BLaER1 treated with 17β-estradiol and CSF1 and Interleukin-3, amounts not matched to agents 10 nM and 100 nM (cell line): ENCODE measurements around the gene NRAP.

Experiments
- H3K27ac ChIP-seq, 11 experiments: shearing (Covaris generic); formaldehyde crosslinking; 2 replicates each; pipeline ENCODE4 v1.8.1; 2022
- H3K27me3 ChIP-seq, 11 experiments: shearing (Covaris generic); formaldehyde crosslinking; 2 replicates each; pipeline ENCODE4 v1.8.1; 2022
- H3K36me3 ChIP-seq, 11 experiments: shearing (Covaris generic); formaldehyde crosslinking; 2 replicates each; pipeline ENCODE4 v1.8.1; 2022
- H3K4me1 ChIP-seq, 10 experiments: shearing (Covaris generic); formaldehyde crosslinking; 2 replicates each; pipeline ENCODE4 v1.8.1; 2022
- H3K4me2 ChIP-seq, 11 experiments: shearing (Covaris generic); formaldehyde crosslinking; 2 replicates each; pipeline ENCODE4 v1.8.1; 2022
- H3K4me3 ChIP-seq, 10 experiments: shearing (Covaris generic); formaldehyde crosslinking; 2 replicates each; pipeline ENCODE4 v1.8.1; 2022
- H3K9ac ChIP-seq, 11 experiments: shearing (Covaris generic); formaldehyde crosslinking; 2 replicates each; pipeline ENCODE4 v1.8.1; 2022
- H3K9me3 ChIP-seq, 11 experiments: shearing (Covaris generic); formaldehyde crosslinking; replicated peaks in 1 of 11; 2 replicates each; pipeline ENCODE4 v1.8.1; 2022
- H4K20me1 ChIP-seq, 11 experiments: shearing (Covaris generic); formaldehyde crosslinking; 2 replicates each; pipeline ENCODE4 v1.8.1; 2022
- Cebpa-rat ChIP-seq, 11 experiments: shearing (Covaris generic); IDR thresholded peaks; 2 replicates each; pipeline ENCODE4 v1.8.1; 2022

The NRAP gene

DNA sequence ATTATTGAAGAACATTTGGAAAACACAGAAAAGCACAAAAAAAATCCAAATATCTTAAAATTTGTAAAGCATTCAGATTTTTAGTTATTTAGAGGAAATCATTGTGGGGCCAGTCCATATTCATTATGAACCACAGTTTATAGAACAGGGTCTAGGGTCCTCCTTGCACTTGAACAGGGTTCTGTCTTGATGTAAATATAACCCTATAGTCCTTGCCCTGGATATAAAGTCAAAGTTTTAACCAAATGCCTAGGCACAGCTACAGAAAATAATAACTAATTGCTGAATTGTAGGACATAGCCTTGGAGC, 41.5 kb upstream of the NRAP start:
- TF ChIP-seq Cebpa-rat (IDR thresholded peaks at IDR 0.05) = no peak
- H3K9me3 ChIP-seq = no peaks in the 10 kb centered on the region
- H3K4me1 ChIP-seq = peaks cover 0 to 22% (median 7%) of the 10 kb centered on the region in 10 experiments; a peak in 6 of 20 replicates
- H3K4me2 ChIP-seq = no peak overlapping the region
- H3K4me3 ChIP-seq = no peak overlapping the region
- peaks cover 21 to 67% (median 37%) of the 10 kb centered on the region in 11 experiments; a peak in 21 of 22 replicates for H3K36me3 ChIP-seq
- no peak overlapping the region for H3K9ac ChIP-seq
- no peaks in the 10 kb centered on the region for H3K27me3 ChIP-seq
- H3K27ac ChIP-seq = no peak overlapping the region
- peaks cover 0 to 41% (median 13%) of the 10 kb centered on the region in 11 experiments; a peak in 15 of 22 replicates for H4K20me1 ChIP-seq

DNA sequence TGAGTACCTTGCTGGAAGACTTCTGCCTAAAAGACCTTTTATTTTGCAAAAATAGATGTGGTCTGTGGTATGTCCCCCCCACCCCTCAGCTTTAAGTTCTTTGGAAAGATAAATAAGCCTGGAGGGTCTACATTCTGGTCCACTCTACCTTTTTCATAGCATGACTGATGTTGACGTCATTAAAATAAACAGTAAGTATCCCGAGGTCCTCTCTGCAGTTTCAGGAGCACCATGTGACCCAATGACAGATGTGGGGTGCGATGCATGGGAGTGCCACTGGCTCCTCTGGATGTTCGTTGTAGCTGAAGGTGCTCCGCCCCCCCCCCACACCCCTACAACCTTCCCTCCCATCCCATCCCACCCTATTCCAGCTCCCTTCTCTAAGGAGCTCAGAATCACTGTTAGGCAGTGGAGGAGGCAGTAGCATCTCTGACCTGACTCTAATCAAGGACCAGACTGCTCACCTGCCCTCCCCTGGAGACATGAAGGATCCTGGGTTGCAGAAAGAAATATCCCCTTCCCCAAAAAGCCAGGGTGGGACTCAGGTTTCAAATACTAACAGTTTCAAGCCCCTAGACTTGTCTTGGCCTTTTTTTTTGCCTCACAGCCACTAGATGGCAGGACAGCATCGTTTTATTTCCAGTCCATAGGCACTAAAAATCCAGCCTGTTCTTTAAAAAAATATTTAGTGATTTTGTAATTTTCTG, 40.9 kb upstream of the NRAP start:
- no peaks in the 10 kb centered on the region for H3K27me3 ChIP-seq
- H3K9ac ChIP-seq = no peak overlapping the region
- no peaks in the 10 kb centered on the region for H3K9me3 ChIP-seq
- no peak for TF ChIP-seq Cebpa-rat (IDR thresholded peaks at IDR 0.05)
- peaks cover 25 to 67% (median 42%) of the 10 kb centered on the region in 11 experiments; a peak in 21 of 22 replicates for H3K36me3 ChIP-seq
- H4K20me1 ChIP-seq = peaks cover 0 to 36% (median 13%) of the 10 kb centered on the region in 11 experiments; a peak in 14 of 22 replicates
- peaks cover 0 to 22% (median 7%) of the 10 kb centered on the region in 10 experiments; a peak in 6 of 20 replicates for H3K4me1 ChIP-seq
- no peak overlapping the region for H3K4me3 ChIP-seq
- no peak overlapping the region for H3K27ac ChIP-seq
- no peak overlapping the region for H3K4me2 ChIP-seq

DNA sequence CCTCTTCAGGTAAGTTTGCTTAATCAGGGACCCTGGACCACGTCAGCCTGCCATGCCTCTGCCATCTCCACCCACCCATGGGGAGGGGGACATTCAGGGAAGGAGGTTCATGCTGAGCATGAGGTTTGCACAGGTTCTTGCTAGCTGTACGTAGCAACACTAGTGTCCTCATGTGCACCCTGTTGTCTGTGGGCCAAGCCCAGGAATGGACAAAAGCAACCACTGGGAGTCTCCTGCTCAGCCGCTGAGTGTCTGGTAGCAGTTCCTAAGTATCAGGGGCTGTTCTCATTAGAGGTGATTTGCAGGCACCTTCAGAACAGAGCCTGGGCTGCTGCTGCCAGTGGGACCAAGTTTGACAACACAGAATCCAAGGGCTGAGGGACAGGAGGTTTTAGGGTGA, 33.8 kb upstream of the NRAP start:
- Histone ChIP-seq H4K20me1 (peaks cover 0 to 34% (median 0%) of the 10 kb centered on the region in 11 experiments; a peak in 4 of 22 replicates), H3K36me3 (peaks cover 68 to 97% (median 86%) of the 10 kb centered on the region in 11 experiments), H3K27ac (no peak overlapping the region), H3K9ac (no peak overlapping the region), H3K27me3 (no peaks in the 10 kb centered on the region), H3K9me3 (peaks cover 20 to 31% (median 28%) of the 10 kb centered on the region in 11 experiments), H3K4me1 (no peaks in the 10 kb centered on the region), H3K4me2 (no peak overlapping the region), H3K4me3 (no peak overlapping the region)
- TF ChIP-seq Cebpa-rat (IDR thresholded peaks at IDR 0.05) = no peak

DNA sequence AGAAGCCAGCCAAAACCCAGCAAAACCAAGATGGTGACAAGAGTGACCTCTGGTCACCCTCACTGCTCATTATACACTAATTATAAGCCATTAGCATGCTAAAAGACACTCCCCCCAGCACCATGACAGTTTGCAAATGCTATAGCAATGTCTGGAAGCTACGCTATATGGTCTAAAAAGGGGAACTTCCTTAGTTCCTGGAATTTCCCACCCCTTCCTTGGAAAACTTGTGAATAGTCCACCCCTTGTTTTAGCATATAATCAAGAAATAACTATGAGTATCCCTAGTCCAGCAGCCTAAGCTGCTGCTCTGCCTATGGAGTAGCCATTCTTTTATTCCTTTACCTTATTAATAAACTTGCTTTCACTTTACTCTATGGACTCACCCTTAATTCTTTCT, 31.9 kb upstream of the NRAP start:
- no peak overlapping the region for H3K27ac ChIP-seq
- H4K20me1 ChIP-seq = peaks cover 0 to 34% (median 0%) of the 10 kb centered on the region in 11 experiments; a peak in 6 of 22 replicates
- no peak overlapping the region for H3K9ac ChIP-seq
- no peak overlapping the region for H3K4me3 ChIP-seq
- peaks cover 0 to 7% (median 0%) of the 10 kb centered on the region in 10 experiments; a peak in 4 of 20 replicates for H3K4me1 ChIP-seq
- H3K4me2 ChIP-seq = no peak overlapping the region; a peak in 1 of 22 replicates
- TF ChIP-seq Cebpa-rat (IDR thresholded peaks at IDR 0.05) = no peak
- H3K9me3 ChIP-seq = peaks cover 40 to 50% (median 47%) of the 10 kb centered on the region in 11 experiments
- no peaks in the 10 kb centered on the region for H3K27me3 ChIP-seq
- peaks cover 70 to 97% (median 87%) of the 10 kb centered on the region in 11 experiments for H3K36me3 ChIP-seq

GRCh38 chr10:113693348-113693747, 29.5 kb upstream of the NRAP start:
- H3K27ac ChIP-seq = no peak overlapping the region
- H3K9ac ChIP-seq = no peak overlapping the region
- peaks cover 0 to 8% (median 0%) of the 10 kb centered on the region in 10 experiments; a peak in 4 of 20 replicates for H3K4me1 ChIP-seq
- TF ChIP-seq Cebpa-rat (IDR thresholded peaks at IDR 0.05) = no peak
- H3K4me2 ChIP-seq = no peak overlapping the region
- no peaks in the 10 kb centered on the region for H3K27me3 ChIP-seq
- peaks cover 49 to 88% (median 76%) of the 10 kb centered on the region in 11 experiments for H3K36me3 ChIP-seq
- peaks cover 50 to 72% (median 70%) of the 10 kb centered on the region in 11 experiments for H3K9me3 ChIP-seq
- H3K4me3 ChIP-seq = no peak overlapping the region
- peaks cover 0 to 36% (median 0%) of the 10 kb centered on the region in 11 experiments; a peak in 6 of 22 replicates for H4K20me1 ChIP-seq

GRCh38 chr10:113692271-113692670, 28.4 kb upstream of the NRAP start:
- peaks cover 0 to 8% (median 0%) of the 10 kb centered on the region in 10 experiments; a peak in 4 of 20 replicates for H3K4me1 ChIP-seq
- H3K9me3 ChIP-seq = peaks cover 58 to 83% (median 81%) of the 10 kb centered on the region in 11 experiments
- peaks cover 0 to 32% (median 0%) of the 10 kb centered on the region in 11 experiments; a peak in 6 of 22 replicates for H4K20me1 ChIP-seq
- peaks cover 38 to 85% (median 68%) of the 10 kb centered on the region in 11 experiments for H3K36me3 ChIP-seq
- H3K27ac ChIP-seq = no peak overlapping the region
- no peak overlapping the region for H3K9ac ChIP-seq
- H3K27me3 ChIP-seq = no peaks in the 10 kb centered on the region
- peak overlapping the region in 3 of 10 experiments; percentile 16 to 22 (median 17); a peak in 1 of 20 replicates for H3K4me3 ChIP-seq
- no peak overlapping the region for H3K4me2 ChIP-seq
- TF ChIP-seq Cebpa-rat (IDR thresholded peaks at IDR 0.05) = no peak

- Histone ChIP-seq H3K36me3 (peaks cover 38 to 85% (median 68%) of the 10 kb centered on the region in 11 experiments), H3K4me1 (peaks cover 0 to 8% (median 0%) of the 10 kb centered on the region in 10 experiments; a peak in 4 of 20 replicates), H3K9ac (no peak overlapping the region), H3K4me3 (no peak overlapping the region; a peak in 1 of 20 replicates), H3K27me3 (no peaks in the 10 kb centered on the region), H3K4me2 (peak overlapping the region in 1 of 11 experiments; percentile 11; a peak in 1 of 22 replicates), H4K20me1 (peaks cover 0 to 23% (median 0%) of the 10 kb centered on the region in 11 experiments; a peak in 4 of 22 replicates), H3K9me3 (peaks cover 67 to 92% (median 89%) of the 10 kb centered on the region in 11 experiments), H3K27ac (no peak overlapping the region)
- no peak for TF ChIP-seq Cebpa-rat (IDR thresholded peaks at IDR 0.05)
These were observed 27.5 kb upstream of the NRAP start for GRCh38 chr10:113691381-113691780.

- Histone ChIP-seq H4K20me1 (peaks cover 0 to 18% (median 0%) of the 10 kb centered on the region in 11 experiments; a peak in 4 of 22 replicates), H3K36me3 (peaks cover 38 to 79% (median 69%) of the 10 kb centered on the region in 11 experiments), H3K9ac (no peak overlapping the region), H3K4me3 (no peak overlapping the region), H3K4me1 (peaks cover 0 to 8% (median 0%) of the 10 kb centered on the region in 10 experiments; a peak in 4 of 20 replicates), H3K27ac (no peak overlapping the region), H3K9me3 (peaks cover 71 to 97% (median 96%) of the 10 kb centered on the region in 11 experiments), H3K27me3 (no peaks in the 10 kb centered on the region), H3K4me2 (peak overlapping the region in 1 of 11 experiments; percentile 11; a peak in 1 of 22 replicates)
- TF ChIP-seq Cebpa-rat (IDR thresholded peaks at IDR 0.05) = no peak
These were observed 26.9 kb upstream of the NRAP start for GRCh38 chr10:113690749-113691148.

- no peak overlapping the region for H3K27ac ChIP-seq
- H3K9ac ChIP-seq = no peak overlapping the region
- H3K36me3 ChIP-seq = peaks cover 38 to 75% (median 63%) of the 10 kb centered on the region in 11 experiments
- no peak overlapping the region for H3K4me3 ChIP-seq
- peaks cover 0 to 11% (median 0%) of the 10 kb centered on the region in 11 experiments; a peak in 4 of 22 replicates for H4K20me1 ChIP-seq
- H3K4me2 ChIP-seq = no peak overlapping the region
- H3K27me3 ChIP-seq = no peaks in the 10 kb centered on the region
- peaks cover 76 to 100% (median 95%) of the 10 kb centered on the region in 11 experiments for H3K9me3 ChIP-seq
- no peak for TF ChIP-seq Cebpa-rat (IDR thresholded peaks at IDR 0.05)
- peaks cover 0 to 8% (median 0%) of the 10 kb centered on the region in 10 experiments; a peak in 4 of 20 replicates for H3K4me1 ChIP-seq
These were observed 25.7 kb upstream of the NRAP start for GRCh38 chr10:113689574-113689973.
